ENCODE results near the gene DDOST.

- TF ChIP-seq CTCF (IDR thresholded peaks at IDR 0.05): no peak
- no peak for TF ChIP-seq POLR2A (IDR thresholded peaks at IDR 0.05)
Measured at GRCh38 chr1:20663969-20664715, 3.0 kb upstream of the DDOST start.

All from body of pancreas (tissue), 4 donors.